Glutamatergic neuron (in vitro differentiated cells): ENCODE data around the gene NEIL1. TPM values are rescaled to one million over a fixed set of nuclear protein-coding genes. Genes with fewer than 3 reads are reported as not detected.

ENCODE experiments used
- DNase-seq: peaks from one replicate; pipeline ENCODE4 v3.0.0; 2022
- H3K27ac Mint-ChIP-seq: one replicate; pipeline ENCODE4 v1.8.0; 2020; ENCODE audit warnings: mild to moderate bottlenecking, mixed read lengths, inconsistent platforms; ENCODE audit not compliant: unreplicated experiment
- H3K27me3 Mint-ChIP-seq: one replicate; pipeline ENCODE4 v1.8.0; 2020; ENCODE audit warnings: mild to moderate bottlenecking, moderate library complexity, mixed read lengths, inconsistent platforms; ENCODE audit not compliant: unreplicated experiment
- H3K36me3 Mint-ChIP-seq: one replicate; pipeline ENCODE4 v1.8.0; 2020; ENCODE audit warnings: mild to moderate bottlenecking, mixed read lengths, inconsistent platforms; ENCODE audit not compliant: unreplicated experiment
- H3K4me1 Mint-ChIP-seq: one replicate; pipeline ENCODE4 v1.8.0; 2020; ENCODE audit warnings: mild to moderate bottlenecking, low read depth, mixed read lengths, inconsistent platforms; ENCODE audit not compliant: unreplicated experiment
- H3K4me3 Mint-ChIP-seq: one replicate; pipeline ENCODE4 v1.8.0; 2020; ENCODE audit warnings: mild to moderate bottlenecking, mixed read lengths, inconsistent platforms; ENCODE audit not compliant: unreplicated experiment
- H3K9me3 Mint-ChIP-seq: one replicate; pipeline ENCODE4 v1.8.0; 2020; ENCODE audit warnings: mild to moderate bottlenecking, moderate library complexity, mixed read lengths, inconsistent platforms; ENCODE audit not compliant: unreplicated experiment
- CTCF ChIP-seq: fragments of 200-600 bp; sonication (generic); IDR thresholded peaks from one replicate; pipeline ENCODE4 v1.5.0; 2021; ENCODE audit not compliant: partially characterized antibody, unreplicated experiment
- total RNA-seq: library from RNA; stranded (reverse); fragmentation: NEBNext Ultra II Directional; extraction: Animal tissue kit (Norgen Biotek cat#: 25700); gene quantifications from one replicate; pipeline ENCODE4 v1.2.1, GENCODE V29; 2021; ENCODE audit not compliant: unreplicated experiment

Gene NEIL1
- total RNA-seq, 1 donor from 2014 or later, result 11.8 TPM

GRCh38 chr15:75359537-75360250, 12.9 kb downstream of the NEIL1 start:
- Mint-ChIP-seq H3K27ac (no peak overlapping the region), H3K27me3 (no peaks in the 10 kb centered on the region), H3K4me3 (no peak overlapping the region), H3K36me3 (no peaks in the 10 kb centered on the region), H3K4me1 (no peaks in the 10 kb centered on the region), H3K9me3 (peaks cover 1% of the 10 kb centered on the region)
- DNase-seq, result no peak
- TF ChIP-seq CTCF, result no peak

- Mint-ChIP-seq H3K36me3 (no peaks in the 10 kb centered on the region), H3K4me3 (no peak overlapping the region), H3K4me1 (no peaks in the 10 kb centered on the region), H3K9me3 (no peaks in the 10 kb centered on the region), H3K27me3 (no peaks in the 10 kb centered on the region), H3K27ac (no peak overlapping the region)
- DNase-seq, result no peak
- TF ChIP-seq CTCF, result no peak
Observed at GRCh38 chr15:75360391-75360790, 13.6 kb downstream of the NEIL1 start.

GRCh38 chr15:75360856-75361255, 14.0 kb downstream of the NEIL1 start:
- no peak for DNase-seq
- Mint-ChIP-seq H3K27ac (no peak overlapping the region), H3K4me1 (no peaks in the 10 kb centered on the region), H3K9me3 (no peaks in the 10 kb centered on the region), H3K27me3 (no peaks in the 10 kb centered on the region), H3K4me3 (no peak overlapping the region), H3K36me3 (no peaks in the 10 kb centered on the region)
- TF ChIP-seq CTCF, result no peak

GRCh38 chr15:75361361-75361988, 14.6 kb downstream of the NEIL1 start:
- no peaks in the 10 kb centered on the region for H3K36me3 Mint-ChIP-seq
- TF ChIP-seq CTCF, result no peak
- no peaks in the 10 kb centered on the region for H3K4me1 Mint-ChIP-seq
- H3K27ac Mint-ChIP-seq, result no peak overlapping the region
- no peak for DNase-seq
- no peaks in the 10 kb centered on the region for H3K27me3 Mint-ChIP-seq
- H3K4me3 Mint-ChIP-seq, result no peak overlapping the region
- no peaks in the 10 kb centered on the region for H3K9me3 Mint-ChIP-seq

GRCh38 chr15:75361989-75362641, 15.3 kb downstream of the NEIL1 start:
- no peaks in the 10 kb centered on the region for H3K36me3 Mint-ChIP-seq
- DNase-seq, result no peak

More at GRCh38 chr15:75361989-75362641, 15.3 kb downstream of the NEIL1 start:
- H3K27ac Mint-ChIP-seq, result no peak overlapping the region
- no peak overlapping the region for H3K4me3 Mint-ChIP-seq
- no peaks in the 10 kb centered on the region for H3K9me3 Mint-ChIP-seq
- TF ChIP-seq CTCF, result no peak
- no peaks in the 10 kb centered on the region for H3K27me3 Mint-ChIP-seq
- no peaks in the 10 kb centered on the region for H3K4me1 Mint-ChIP-seq
